ENCODE measurements around the gene MYO7B.

MYO7B gene

DNA sequence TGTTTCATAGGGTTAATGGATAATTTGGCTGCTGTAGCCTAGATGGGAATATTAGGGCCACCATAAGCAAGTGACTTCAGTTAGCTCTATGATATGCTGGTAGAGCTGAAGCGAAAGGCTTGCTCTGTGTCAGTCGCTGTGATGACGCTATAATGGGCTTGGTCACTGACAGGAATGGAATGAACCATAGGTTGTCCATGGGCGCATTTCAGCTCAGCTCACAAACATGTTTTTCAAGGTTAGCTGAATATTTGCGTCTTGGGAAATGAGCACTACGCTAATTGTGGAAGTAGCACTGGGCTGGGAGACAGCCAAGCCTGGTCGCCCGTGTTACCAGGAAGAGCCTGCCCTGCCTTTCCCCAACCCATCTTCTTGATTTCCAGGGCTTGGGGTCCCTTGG lies 3.2 kb upstream of the MYO7B start:
- H3K36me3 ChIP-seq (replicated peaks; ENCODE audit: insufficient read depth, low read length): no peaks in the 10 kb centered on the region
- DNase-seq: no peak
- peaks cover 8% of the 10 kb centered on the region for H3K4me1 ChIP-seq (ENCODE audit: low read length)
- H3K4me2 ChIP-seq (ENCODE audit: low read depth, low read length): no peak overlapping the region
- no peaks in the 10 kb centered on the region for H4K20me1 ChIP-seq (ENCODE audit: insufficient read depth, low read length)
- no peak overlapping the region for H3K4me3 ChIP-seq (ENCODE audit: low read length)
- H3K9me3 ChIP-seq (replicated peaks; ENCODE audit: insufficient read depth, low read length): no peaks in the 10 kb centered on the region
- no peak overlapping the region for H3K9ac ChIP-seq (ENCODE audit: low read length)
- peaks cover 18% of the 10 kb centered on the region for H3K27me3 ChIP-seq (replicated peaks; ENCODE audit: insufficient read depth, low read length)
- peaks cover 8% of the 10 kb centered on the region for H3F3A ChIP-seq (ENCODE audit: insufficient read depth, low read length)
- no peak overlapping the region for H2AFZ ChIP-seq (ENCODE audit: low read length)
- TF ChIP-seq, protein P1, sequence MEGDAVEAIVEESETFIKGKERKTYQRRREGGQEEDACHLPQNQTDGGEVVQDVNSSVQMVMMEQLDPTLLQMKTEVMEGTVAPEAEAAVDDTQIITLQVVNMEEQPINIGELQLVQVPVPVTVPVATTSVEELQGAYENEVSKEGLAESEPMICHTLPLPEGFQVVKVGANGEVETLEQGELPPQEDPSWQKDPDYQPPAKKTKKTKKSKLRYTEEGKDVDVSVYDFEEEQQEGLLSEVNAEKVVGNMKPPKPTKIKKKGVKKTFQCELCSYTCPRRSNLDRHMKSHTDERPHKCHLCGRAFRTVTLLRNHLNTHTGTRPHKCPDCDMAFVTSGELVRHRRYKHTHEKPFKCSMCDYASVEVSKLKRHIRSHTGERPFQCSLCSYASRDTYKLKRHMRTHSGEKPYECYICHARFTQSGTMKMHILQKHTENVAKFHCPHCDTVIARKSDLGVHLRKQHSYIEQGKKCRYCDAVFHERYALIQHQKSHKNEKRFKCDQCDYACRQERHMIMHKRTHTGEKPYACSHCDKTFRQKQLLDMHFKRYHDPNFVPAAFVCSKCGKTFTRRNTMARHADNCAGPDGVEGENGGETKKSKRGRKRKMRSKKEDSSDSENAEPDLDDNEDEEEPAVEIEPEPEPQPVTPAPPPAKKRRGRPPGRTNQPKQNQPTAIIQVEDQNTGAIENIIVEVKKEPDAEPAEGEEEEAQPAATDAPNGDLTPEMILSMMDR (IDR thresholded peaks at IDR 0.05; ENCODE audit: low read length): no peak
- TF ChIP-seq EZH2 (optimal IDR thresholded peaks at IDR 0.05; ENCODE audit: low read depth, low read length) (no peak), EZH2phosphoT487 (IDR thresholded peaks at IDR 0.05; ENCODE audit: low read length) (no peak)
- no peak overlapping the region for H3K27ac ChIP-seq (ENCODE audit: low read length)
- no peaks in the 10 kb centered on the region for H3K79me2 ChIP-seq (ENCODE audit: low read length)
- no peaks in the 10 kb centered on the region for H3K9me2 ChIP-seq (replicated peaks; ENCODE audit: insufficient read depth, low read length)

DNA sequence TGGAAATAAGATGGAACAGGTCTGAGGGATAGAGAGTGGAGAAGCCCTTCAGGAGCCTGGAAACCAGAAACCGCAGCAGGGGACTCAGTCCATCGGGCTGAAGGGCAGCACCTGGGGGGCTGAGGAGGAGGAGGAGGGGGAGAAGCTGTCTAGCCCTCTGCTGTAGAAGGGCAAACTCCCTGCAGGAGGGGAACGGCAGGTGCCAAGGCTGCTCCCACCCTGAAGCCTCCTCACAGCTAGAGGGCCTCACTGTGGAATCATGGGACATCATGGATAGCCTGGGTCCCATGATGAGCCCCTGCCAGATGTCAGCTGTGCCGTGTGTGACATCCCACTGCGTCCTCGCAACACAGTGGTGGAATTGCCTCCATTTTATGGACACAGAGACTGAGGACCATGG lies 435 bp downstream of the MYO7B start:
- no peaks in the 10 kb centered on the region for H3K4me1 ChIP-seq (ENCODE audit: low read length)
- no peak overlapping the region for H3K27ac ChIP-seq (ENCODE audit: low read length)
- H2AFZ ChIP-seq (ENCODE audit: low read length): no peak overlapping the region
- no peak for TF ChIP-seq EZH2 (optimal IDR thresholded peaks at IDR 0.05; ENCODE audit: low read depth, low read length)
- TF ChIP-seq, protein P1 (IDR thresholded peaks at IDR 0.05; ENCODE audit: low read length): no peak
- H3K79me2 ChIP-seq (ENCODE audit: low read length): no peaks in the 10 kb centered on the region
- H4K20me1 ChIP-seq (ENCODE audit: insufficient read depth, low read length): no peaks in the 10 kb centered on the region
- no peaks in the 10 kb centered on the region for H3K9me2 ChIP-seq (replicated peaks; ENCODE audit: insufficient read depth, low read length)
- H3F3A ChIP-seq (ENCODE audit: insufficient read depth, low read length): no peaks in the 10 kb centered on the region
- H3K27me3 ChIP-seq (replicated peaks; ENCODE audit: insufficient read depth, low read length): peaks cover 22% of the 10 kb centered on the region
- H3K4me3 ChIP-seq (ENCODE audit: low read length): no peak overlapping the region
- no peak for DNase-seq
- H3K36me3 ChIP-seq (replicated peaks; ENCODE audit: insufficient read depth, low read length): no peaks in the 10 kb centered on the region
- H3K9me3 ChIP-seq (replicated peaks; ENCODE audit: insufficient read depth, low read length): no peaks in the 10 kb centered on the region
- no peak overlapping the region for H3K9ac ChIP-seq (ENCODE audit: low read length)
- H3K4me2 ChIP-seq (ENCODE audit: low read depth, low read length): no peak overlapping the region

DNA sequence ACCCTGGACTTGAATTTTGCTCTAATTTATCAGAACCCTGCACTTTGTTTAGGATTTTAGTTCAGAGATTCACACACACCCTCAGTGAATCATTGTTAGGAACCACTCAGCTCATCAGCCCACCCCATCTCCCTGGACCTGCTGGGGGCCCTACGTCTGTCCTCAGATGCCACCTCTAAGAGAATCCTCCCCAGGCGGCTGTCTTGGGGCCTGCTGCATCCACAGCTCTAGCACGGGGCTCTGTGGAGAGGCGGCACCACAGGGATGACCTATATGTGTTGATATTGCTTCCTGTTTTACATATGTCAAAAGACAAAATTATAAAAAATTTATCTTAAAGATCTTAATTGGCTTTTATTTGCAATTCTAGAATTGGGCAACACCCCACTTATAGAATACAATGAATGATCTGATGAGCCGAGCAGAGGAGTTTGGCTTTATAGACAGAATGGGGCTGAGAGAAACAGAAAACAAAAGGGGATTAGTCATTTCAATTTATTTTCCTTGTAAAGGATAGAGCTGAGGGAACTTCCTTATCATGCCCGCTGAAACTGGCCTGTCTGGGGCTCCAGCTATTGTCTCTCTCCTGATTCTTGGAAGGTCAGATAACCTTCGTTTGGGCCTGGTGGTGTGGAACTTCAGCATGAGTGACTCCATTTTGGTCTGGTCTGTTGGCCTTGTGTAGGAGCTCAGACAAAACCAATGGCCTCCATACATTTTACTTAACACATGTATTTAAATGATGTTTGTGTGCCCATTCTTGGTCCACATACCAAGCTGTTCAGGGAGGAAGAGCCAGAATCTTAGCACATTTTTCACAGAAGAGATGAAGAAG lies 1.4 kb downstream of the MYO7B start:
- Histone ChIP-seq H2AFZ (ENCODE audit: low read length) (no peak overlapping the region), H3K79me2 (ENCODE audit: low read length) (no peaks in the 10 kb centered on the region), H3K4me1 (ENCODE audit: low read length) (no peaks in the 10 kb centered on the region), H4K20me1 (ENCODE audit: insufficient read depth, low read length) (no peaks in the 10 kb centered on the region), H3K4me3 (ENCODE audit: low read length) (no peak overlapping the region), H3F3A (ENCODE audit: insufficient read depth, low read length) (no peaks in the 10 kb centered on the region), H3K9me2 (replicated peaks; ENCODE audit: insufficient read depth, low read length) (no peaks in the 10 kb centered on the region), H3K4me2 (ENCODE audit: low read depth, low read length) (no peak overlapping the region), H3K9ac (ENCODE audit: low read length) (no peak overlapping the region), H3K9me3 (replicated peaks; ENCODE audit: insufficient read depth, low read length) (no peaks in the 10 kb centered on the region), H3K36me3 (replicated peaks; ENCODE audit: insufficient read depth, low read length) (no peaks in the 10 kb centered on the region), H3K27me3 (replicated peaks; ENCODE audit: insufficient read depth, low read length) (peaks cover 22% of the 10 kb centered on the region), H3K27ac (ENCODE audit: low read length) (no peak overlapping the region)
- no peak for DNase-seq
- TF ChIP-seq, protein P1 (IDR thresholded peaks at IDR 0.05; ENCODE audit: low read length): no peak
- TF ChIP-seq EZH2 (optimal IDR thresholded peaks at IDR 0.05; ENCODE audit: low read depth, low read length) (no peak), EZH2phosphoT487 (IDR thresholded peaks at IDR 0.05; ENCODE audit: low read length) (no peak)
